ENCODE measurements around the gene HMGN2.

Gene HMGN2

DNA sequence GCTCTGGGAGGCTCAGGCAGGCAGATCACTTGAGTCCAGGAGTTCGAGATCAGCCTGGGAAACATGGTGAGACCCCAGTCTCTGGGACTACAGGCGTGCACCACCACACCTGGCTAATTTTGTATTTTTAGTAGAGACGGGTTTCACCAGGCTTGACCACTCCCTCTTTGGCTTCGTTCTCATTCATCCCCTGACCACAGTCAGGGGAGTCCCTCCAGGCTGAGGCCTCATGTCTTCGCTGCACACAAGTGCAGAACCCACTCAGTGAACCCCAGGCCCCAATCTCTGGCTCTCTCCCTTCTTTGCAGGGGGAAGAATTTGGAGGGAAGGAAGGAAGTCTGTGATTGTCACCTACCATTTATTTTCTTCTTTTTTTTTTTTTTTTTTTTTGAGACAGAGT is 48.1 kb downstream of the HMGN2 start:
- peaks cover 43 to 65% of the 10 kb centered on the region in 2 experiments for H3K4me1 ChIP-seq (ENCODE audit: control insufficient read depth in 1 of 2, insufficient read depth in 1 of 2, low read depth in 1 of 2, low read length in 1 of 2)
- peak overlapping the region; percentile 10 to 37 for H3K4me3 ChIP-seq (ENCODE audit: low read depth in 1 of 2, low read length in 1 of 2)
- no peaks in the 10 kb centered on the region for H3K27me3 ChIP-seq
- H3K9me3 ChIP-seq: no peaks in the 10 kb centered on the region
- no peak for TF ChIP-seq CTCF (IDR thresholded peaks at IDR 0.05)
- H3K36me3 ChIP-seq: no peaks in the 10 kb centered on the region
- peak overlapping the region; percentile 82 for H3K27ac ChIP-seq

DNA sequence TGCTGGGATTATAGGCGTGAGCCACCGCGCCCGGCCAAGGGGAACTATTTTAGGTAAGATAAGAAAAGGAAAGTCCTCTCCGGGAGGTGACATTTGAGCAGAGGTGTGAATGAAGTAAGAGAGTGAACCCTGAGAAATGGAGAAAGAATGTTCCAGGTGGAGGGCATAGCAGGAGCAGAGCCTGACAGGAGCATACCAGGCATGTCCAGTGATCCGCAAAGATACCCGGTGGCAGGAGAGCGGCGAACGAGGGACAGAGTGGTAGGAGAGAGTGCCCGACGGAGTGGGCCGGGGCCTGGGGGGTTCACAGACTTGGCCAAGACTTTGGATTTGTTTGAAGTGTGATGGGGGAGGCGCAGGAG is 49.4 kb downstream of the HMGN2 start:
- peaks cover 43 to 65% of the 10 kb centered on the region in 2 experiments for H3K4me1 ChIP-seq (ENCODE audit: control insufficient read depth in 1 of 2, insufficient read depth in 1 of 2, low read depth in 1 of 2, low read length in 1 of 2)
- no peaks in the 10 kb centered on the region for H3K36me3 ChIP-seq
- no peak overlapping the region for H3K4me3 ChIP-seq (ENCODE audit: low read depth in 1 of 2, low read length in 1 of 2)
- TF ChIP-seq CTCF (IDR thresholded peaks at IDR 0.05): no peak
- H3K27ac ChIP-seq: peak overlapping the region; percentile 82
- H3K27me3 ChIP-seq: no peaks in the 10 kb centered on the region
- H3K9me3 ChIP-seq: no peaks in the 10 kb centered on the region

- Histone ChIP-seq H3K9me3 (no peaks in the 10 kb centered on the region), H3K27ac (no peak overlapping the region), H3K4me1 (ENCODE audit: control insufficient read depth in 1 of 2, insufficient read depth in 1 of 2, low read depth in 1 of 2, low read length in 1 of 2) (peaks cover 43 to 65% of the 10 kb centered on the region in 2 experiments), H3K4me3 (ENCODE audit: low read depth in 1 of 2, low read length in 1 of 2) (no peak overlapping the region), H3K27me3 (no peaks in the 10 kb centered on the region), H3K36me3 (no peaks in the 10 kb centered on the region)
- no peak for TF ChIP-seq CTCF (IDR thresholded peaks at IDR 0.05)
Measured at GRCh38 chr1:26522073-26522472, 49.8 kb downstream of the HMGN2 start.

GRCh38 chr1:26524181-26524580 is 51.9 kb downstream of the HMGN2 start:
- peaks cover 42 to 54% of the 10 kb centered on the region in 2 experiments for H3K4me1 ChIP-seq (ENCODE audit: control insufficient read depth in 1 of 2, insufficient read depth in 1 of 2, low read depth in 1 of 2, low read length in 1 of 2)
- no peak overlapping the region for H3K4me3 ChIP-seq (ENCODE audit: low read depth in 1 of 2, low read length in 1 of 2)
- no peak for TF ChIP-seq CTCF (IDR thresholded peaks at IDR 0.05)
- no peak overlapping the region for H3K27ac ChIP-seq
- H3K36me3 ChIP-seq: no peaks in the 10 kb centered on the region
- H3K27me3 ChIP-seq: no peaks in the 10 kb centered on the region
- H3K9me3 ChIP-seq: no peaks in the 10 kb centered on the region

All from neutrophil (primary cell).